ENCODE data around the gene CEBPA. TPM values are rescaled to one million over a fixed set of nuclear protein-coding genes. Genes with fewer than 3 reads are reported as not detected.

CEBPA gene
- total and polyA plus RNA-seq, 8 donors = 9.9 to 167 (median 18.8) TPM

- no peak for DNase-seq
- Histone ChIP-seq H3K27ac (peak overlapping the region in 2 of 5 donors; percentile 67 to 80), H3K4me3 (no peak overlapping the region), H3K4me1 (peaks cover 8 to 47% (median 21%) of the 10 kb centered on the region in 4 donors), H3K36me3 (no peaks in the 10 kb centered on the region), H3K9me3 (peaks cover 0 to 20% (median 8%) of the 10 kb centered on the region in 4 donors), H3K27me3 (no peaks in the 10 kb centered on the region)
- 56 to 72% (median 66%) methylated on average over 10 to 16 of the region's 16 CpGs for WGBS, 5 donors
- intact Hi-C loops (cut with DNase I; ENCODE audit: low total_unique reads) = no loop called here
- TF ChIP-seq POLR2A (IDR thresholded peaks at IDR 0.05) (no peak), POLR2AphosphoS5 (IDR thresholded peaks at IDR 0.05) (no peak), EP300 (IDR thresholded peaks at IDR 0.05) (no peak)
- TF ChIP-seq, protein P1, sequence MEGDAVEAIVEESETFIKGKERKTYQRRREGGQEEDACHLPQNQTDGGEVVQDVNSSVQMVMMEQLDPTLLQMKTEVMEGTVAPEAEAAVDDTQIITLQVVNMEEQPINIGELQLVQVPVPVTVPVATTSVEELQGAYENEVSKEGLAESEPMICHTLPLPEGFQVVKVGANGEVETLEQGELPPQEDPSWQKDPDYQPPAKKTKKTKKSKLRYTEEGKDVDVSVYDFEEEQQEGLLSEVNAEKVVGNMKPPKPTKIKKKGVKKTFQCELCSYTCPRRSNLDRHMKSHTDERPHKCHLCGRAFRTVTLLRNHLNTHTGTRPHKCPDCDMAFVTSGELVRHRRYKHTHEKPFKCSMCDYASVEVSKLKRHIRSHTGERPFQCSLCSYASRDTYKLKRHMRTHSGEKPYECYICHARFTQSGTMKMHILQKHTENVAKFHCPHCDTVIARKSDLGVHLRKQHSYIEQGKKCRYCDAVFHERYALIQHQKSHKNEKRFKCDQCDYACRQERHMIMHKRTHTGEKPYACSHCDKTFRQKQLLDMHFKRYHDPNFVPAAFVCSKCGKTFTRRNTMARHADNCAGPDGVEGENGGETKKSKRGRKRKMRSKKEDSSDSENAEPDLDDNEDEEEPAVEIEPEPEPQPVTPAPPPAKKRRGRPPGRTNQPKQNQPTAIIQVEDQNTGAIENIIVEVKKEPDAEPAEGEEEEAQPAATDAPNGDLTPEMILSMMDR (IDR thresholded peaks at IDR 0.05) = no peak
These were observed 9.6 kb downstream of the CEBPA start for GRCh38 chr19:33292595-33293254.

- Histone ChIP-seq H3K4me1 (peaks cover 8 to 45% (median 22%) of the 10 kb centered on the region in 4 donors), H3K36me3 (no peaks in the 10 kb centered on the region), H3K4me3 (no peak overlapping the region), H3K9me3 (peaks cover 0 to 21% (median 9%) of the 10 kb centered on the region in 4 donors), H3K27me3 (no peaks in the 10 kb centered on the region), H3K27ac (no peak overlapping the region)
- intact Hi-C loops (cut with DNase I; ENCODE audit: low total_unique reads) = no loop called here
- DNase-seq = peak in 1 of 2 donors; percentile 68
- WGBS, 5 donors = 76 to 86% (median 82%) methylated on average over 11 to 15 of the region's 15 CpGs
- TF ChIP-seq, protein P1 (IDR thresholded peaks at IDR 0.05) = no peak
- TF ChIP-seq POLR2AphosphoS5 (IDR thresholded peaks at IDR 0.05) = no peak
- TF ChIP-seq POLR2A (IDR thresholded peaks at IDR 0.05) = no peak
- TF ChIP-seq EP300 (IDR thresholded peaks at IDR 0.05) = no peak
These were observed 10.5 kb downstream of the CEBPA start for GRCh38 chr19:33291623-33292534.

GRCh38 chr19:33290956-33291622 is 11.2 kb downstream of the CEBPA start:
- Histone ChIP-seq H3K4me1 (peaks cover 8 to 49% (median 30%) of the 10 kb centered on the region in 4 donors), H3K9me3 (peaks cover 0 to 21% (median 9%) of the 10 kb centered on the region in 4 donors), H3K27me3 (no peaks in the 10 kb centered on the region), H3K36me3 (no peaks in the 10 kb centered on the region), H3K27ac (no peak overlapping the region), H3K4me3 (no peak overlapping the region)
- 77 to 88% (median 85%) methylated on average over 10 to 14 of the region's 14 CpGs for WGBS, 5 donors
- peak in 1 of 2 donors; percentile 65 for DNase-seq
- intact Hi-C loops (cut with DNase I; ENCODE audit: low total_unique reads) = no loop called here
- TF ChIP-seq POLR2A (IDR thresholded peaks at IDR 0.05) (no peak), EP300 (IDR thresholded peaks at IDR 0.05) (no peak), POLR2AphosphoS5 (IDR thresholded peaks at IDR 0.05) (no peak)
- TF ChIP-seq, protein P1 (IDR thresholded peaks at IDR 0.05) = no peak

All from stomach (tissue), 9 donors.